Large intestine (tissue), 3 donors: ENCODE measurements around the gene ADTRP. TPM values are rescaled to one million over a fixed set of nuclear protein-coding genes. Genes with fewer than 3 reads are reported as not detected.

Experiments used
- DNase-seq, 2 donors: peaks; one replicate each; pipeline versions ENCODE4 v3.0.0 to v3.0.0-alpha.2; 2013
- H3K27ac ChIP-seq: one replicate; pipeline ENCODE4 v1.5.1; 2013; ENCODE audit warnings: low read length
- H3K27me3 ChIP-seq: 2 replicates; pipeline ENCODE4 v1.6.1; 2013; ENCODE audit warnings: low read length; ENCODE audit not compliant: control insufficient read depth, insufficient read depth
- H3K36me3 ChIP-seq: 2 replicates; pipeline ENCODE4 v1.6.1; 2013; ENCODE audit warnings: low read length; ENCODE audit not compliant: control insufficient read depth, insufficient read depth
- H3K4me1 ChIP-seq: one replicate; pipeline ENCODE4 v1.6.1; 2013; ENCODE audit warnings: low read length; ENCODE audit not compliant: control insufficient read depth, insufficient read depth
- H3K4me3 ChIP-seq: one replicate; pipeline ENCODE4 v1.5.1; 2013; ENCODE audit warnings: low read length
- H3K9me3 ChIP-seq: one replicate; pipeline ENCODE4 v1.6.1; 2013; ENCODE audit warnings: mild to moderate bottlenecking, low read depth, low read length, moderate library complexity; ENCODE audit not compliant: control insufficient read depth
- WGBS: methylation state at CpG from one replicate; pipeline ENCODE4 v1.1.5; 2013; ENCODE audit warnings: low lambda C conversion rate; ENCODE audit not compliant: insufficient coverage; 5-methylcytosine and 5-hydroxymethylcytosine counted together
- polyA plus RNA-seq: library from polyadenylated mRNA; unstranded; fragments of 120-200 nt; gene quantifications from one replicate; pipeline ENCODE4 v1.2.1, GENCODE V29; 2013

ADTRP gene
- polyA plus RNA-seq, 1 donor = 24.3 TPM

- WGBS = no CpG with 5 or more reads among the region's 5 CpGs
- Histone ChIP-seq H3K27me3 (no peaks in the 10 kb centered on the region), H3K36me3 (no peaks in the 10 kb centered on the region), H3K9me3 (no peaks in the 10 kb centered on the region), H3K4me3 (no peak overlapping the region), H3K27ac (no peak overlapping the region), H3K4me1 (peaks cover 25% of the 10 kb centered on the region)
- DNase-seq = no peak
Measured at GRCh38 chr6:11789744-11790143, 11.1 kb upstream of the ADTRP start.

- H3K27ac ChIP-seq = no peak overlapping the region
- peaks cover 21% of the 10 kb centered on the region for H3K4me1 ChIP-seq
- no peaks in the 10 kb centered on the region for H3K27me3 ChIP-seq
- no CpG with 5 or more reads among the region's 4 CpGs for WGBS
- no peak overlapping the region for H3K4me3 ChIP-seq
- H3K9me3 ChIP-seq = no peaks in the 10 kb centered on the region
- no peaks in the 10 kb centered on the region for H3K36me3 ChIP-seq
- DNase-seq = no peak
Measured at GRCh38 chr6:11788043-11788442, 9.4 kb upstream of the ADTRP start.

DNA sequence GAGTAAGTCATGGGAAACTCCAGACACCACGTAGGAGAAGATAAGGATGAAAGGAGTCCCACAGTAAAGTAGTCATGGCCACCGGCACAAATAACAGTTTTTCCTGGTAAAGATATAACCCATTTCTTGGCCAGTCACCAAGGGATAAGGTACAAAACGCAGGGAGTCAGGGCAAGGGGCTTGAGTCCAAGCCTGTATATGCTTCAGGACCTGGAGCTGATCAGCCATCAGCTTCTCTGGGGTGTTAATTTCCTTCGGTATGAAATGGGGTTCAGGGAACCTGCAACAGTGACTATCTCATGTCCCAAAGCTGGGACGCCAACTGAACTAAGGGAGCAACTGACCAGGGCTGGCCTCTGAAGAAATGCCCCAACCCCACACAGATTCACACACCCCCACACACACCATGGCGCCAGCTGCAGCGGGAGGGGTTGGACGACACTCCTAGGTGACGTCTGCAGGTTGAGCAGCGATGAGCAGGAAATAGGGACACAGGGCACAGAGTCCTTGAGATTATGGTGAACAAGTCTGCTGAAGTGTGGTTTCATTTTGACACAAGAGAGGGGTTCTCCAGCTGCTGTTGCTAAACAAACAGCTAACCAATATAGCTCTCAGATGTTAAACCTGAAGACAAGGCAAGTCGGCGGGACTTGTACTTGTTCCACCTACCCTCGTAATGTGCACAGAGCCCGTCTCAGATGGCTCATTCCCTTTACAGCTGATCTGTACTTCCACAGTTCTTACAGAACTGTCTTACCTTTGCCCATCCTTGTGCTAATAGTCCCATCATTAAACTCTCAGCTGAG, 7.4 kb upstream of the ADTRP start:
- 27% methylated on average over 2 of the region's 14 CpGs for WGBS
- Histone ChIP-seq H3K27ac (peak overlapping the region; percentile 93), H3K4me3 (peak overlapping the region; percentile 25)

GRCh38 chr6:11785415-11785773, 6.8 kb upstream of the ADTRP start:
- WGBS = 60% methylated on average over 1 of the region's 5 CpGs
- H3K36me3 ChIP-seq = no peaks in the 10 kb centered on the region
- H3K4me3 ChIP-seq = no peak overlapping the region
- peaks cover 19% of the 10 kb centered on the region for H3K4me1 ChIP-seq
- H3K27me3 ChIP-seq = no peaks in the 10 kb centered on the region
- no peak for DNase-seq
- peak overlapping the region; percentile 93 for H3K27ac ChIP-seq
- no peaks in the 10 kb centered on the region for H3K9me3 ChIP-seq

More for the DNA sequence above, 7.4 kb upstream of the ADTRP start:
- Histone ChIP-seq H3K4me1 (peaks cover 21% of the 10 kb centered on the region), H3K9me3 (no peaks in the 10 kb centered on the region), H3K36me3 (no peaks in the 10 kb centered on the region), H3K27me3 (no peaks in the 10 kb centered on the region)
- peak; percentile 82 to 92 for DNase-seq

GRCh38 chr6:11784341-11784740, 5.7 kb upstream of the ADTRP start:
- Histone ChIP-seq H3K4me1 (peaks cover 28% of the 10 kb centered on the region), H3K9me3 (no peaks in the 10 kb centered on the region), H3K27me3 (no peaks in the 10 kb centered on the region), H3K4me3 (no peak overlapping the region), H3K36me3 (no peaks in the 10 kb centered on the region), H3K27ac (no peak overlapping the region)
- WGBS = 88% methylated on average over 5 of the region's 7 CpGs
- DNase-seq = no peak

GRCh38 chr6:11783524-11784064, 5.0 kb upstream of the ADTRP start:
- no peak overlapping the region for H3K4me3 ChIP-seq
- H3K4me1 ChIP-seq = peaks cover 29% of the 10 kb centered on the region
- no peaks in the 10 kb centered on the region for H3K36me3 ChIP-seq
- 92% methylated on average over 2 of the region's 6 CpGs for WGBS
- no peak overlapping the region for H3K27ac ChIP-seq
- no peaks in the 10 kb centered on the region for H3K27me3 ChIP-seq
- no peak for DNase-seq
- H3K9me3 ChIP-seq = no peaks in the 10 kb centered on the region

DNA sequence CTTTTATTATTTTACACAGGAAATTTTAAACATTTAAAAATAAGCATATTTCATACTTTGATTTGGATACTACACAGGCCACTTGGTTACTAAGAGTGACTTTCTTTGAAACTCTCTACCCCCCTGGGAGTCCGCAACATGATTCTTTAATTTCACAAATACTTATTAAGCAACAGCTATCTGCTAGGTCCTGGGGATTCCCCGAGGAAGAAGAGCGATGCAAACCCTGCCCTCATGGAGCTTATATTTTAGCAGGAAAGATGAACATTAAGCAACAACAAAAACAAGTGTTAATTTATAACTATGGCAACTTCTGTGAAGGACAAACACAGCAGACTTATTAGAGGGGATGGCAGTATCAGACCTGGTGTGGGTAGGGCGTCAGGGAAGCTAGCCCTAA, 3.9 kb upstream of the ADTRP start:
- no peak overlapping the region for H3K27ac ChIP-seq
- no peak for DNase-seq
- no peak overlapping the region for H3K4me3 ChIP-seq
- peaks cover 29% of the 10 kb centered on the region for H3K4me1 ChIP-seq
- H3K27me3 ChIP-seq = no peaks in the 10 kb centered on the region
- no peaks in the 10 kb centered on the region for H3K9me3 ChIP-seq
- WGBS = 83% methylated on average over 1 of the region's 4 CpGs
- H3K36me3 ChIP-seq = no peaks in the 10 kb centered on the region

DNA sequence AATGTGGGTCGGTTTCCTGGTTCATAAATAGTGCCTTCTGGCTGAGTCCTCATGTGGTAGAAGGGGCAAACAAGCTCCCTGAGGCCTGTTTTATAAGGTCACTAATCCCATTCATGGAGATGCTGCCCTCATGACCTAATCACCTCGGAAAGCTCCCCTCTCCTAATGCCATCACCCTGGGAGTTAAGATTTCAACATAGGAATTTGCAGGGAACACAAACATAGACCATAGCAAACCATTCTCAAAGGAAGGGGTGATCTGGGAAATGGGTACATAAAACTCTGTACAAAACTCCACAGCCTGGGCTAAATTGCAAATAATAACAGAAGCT, 1.5 kb upstream of the ADTRP start:
- no CpG with 5 or more reads among the region's 2 CpGs for WGBS
- Histone ChIP-seq H3K9me3 (no peaks in the 10 kb centered on the region), H3K4me3 (no peak overlapping the region), H3K27me3 (no peaks in the 10 kb centered on the region), H3K4me1 (peaks cover 19% of the 10 kb centered on the region), H3K36me3 (no peaks in the 10 kb centered on the region), H3K27ac (peak overlapping the region; percentile 98)
- DNase-seq = peak in 1 of 2 donors; percentile 57

- Histone ChIP-seq H3K4me1 (peaks cover 17% of the 10 kb centered on the region), H3K9me3 (no peaks in the 10 kb centered on the region), H3K27ac (peak overlapping the region; percentile 98), H3K4me3 (peak overlapping the region; percentile 3), H3K36me3 (no peaks in the 10 kb centered on the region), H3K27me3 (no peaks in the 10 kb centered on the region)
- DNase-seq = peak in 1 of 2 donors; percentile 30
- WGBS = no CpG with 5 or more reads among the region's 6 CpGs
Measured at GRCh38 chr6:11779329-11780096, 910 bp upstream of the ADTRP start.

DNA sequence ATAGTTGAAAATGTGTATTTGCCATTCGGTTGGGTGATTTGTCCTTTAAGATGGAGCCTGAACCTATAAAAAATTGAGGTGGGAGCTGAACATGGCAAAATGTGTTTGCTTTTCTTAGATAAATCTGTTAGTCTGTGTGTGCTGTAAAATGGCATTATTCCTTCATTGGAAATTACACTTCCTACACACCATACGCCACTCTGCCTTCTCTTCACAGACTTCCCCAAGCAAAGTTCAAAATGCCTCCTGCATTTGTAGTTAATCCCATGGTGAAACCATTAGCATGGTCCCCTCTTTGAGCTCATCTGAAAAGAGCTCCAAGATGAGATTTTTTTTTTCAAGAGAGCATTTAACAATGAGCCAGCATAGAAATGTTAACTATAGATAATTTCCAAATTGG, 567 bp downstream of the ADTRP start:
- Histone ChIP-seq H3K9me3 (no peaks in the 10 kb centered on the region), H3K27me3 (no peaks in the 10 kb centered on the region), H3K4me1 (peaks cover 17% of the 10 kb centered on the region), H3K4me3 (peak overlapping the region; percentile 36), H3K36me3 (no peaks in the 10 kb centered on the region), H3K27ac (peak overlapping the region; percentile 98)
- DNase-seq = peak in 1 of 2 donors; percentile 59
- WGBS = no CpG with 5 or more reads among the region's 2 CpGs
